Measurements from ENCODE around the gene ADGRF4.

Gene ADGRF4

GRCh38 chr6:47749757-47750156 lies 51.4 kb downstream of the ADGRF4 start:
- TF ChIP-seq EZH2 (IDR thresholded peaks at IDR 0.05; ENCODE audit: borderline replicate concordance, low read depth, low read length, severe bottlenecking): no peak
- no peak for TF ChIP-seq CTCF (IDR thresholded peaks at IDR 0.05; ENCODE audit: borderline replicate concordance, extremely low read depth, low read length, poor library complexity, severe bottlenecking)

GRCh38 chr6:47752801-47753200 lies 54.4 kb downstream of the ADGRF4 start:
- no peaks in the 10 kb centered on the region for H4K20me1 ChIP-seq (ENCODE audit: insufficient read depth, low read length)
- H3K9me3 ChIP-seq (ENCODE audit: insufficient read depth, low read length, severe bottlenecking): no peaks in the 10 kb centered on the region
- H3K27me3 ChIP-seq (ENCODE audit: insufficient read depth, low read length, poor library complexity): no peaks in the 10 kb centered on the region
- DNase-seq (no peak), ATAC-seq (ENCODE audit: insufficient read depth, low read depth) (no peak)
- no peak overlapping the region for H3K4me3 ChIP-seq (ENCODE audit: low read depth in 1 of 2, low read length in 2 of 2)
- H3K9ac ChIP-seq (ENCODE audit: low read depth, low read length): no peak overlapping the region
- no peak overlapping the region for H3K4me2 ChIP-seq (ENCODE audit: insufficient read depth, low read length)
- no peak overlapping the region for H2AFZ ChIP-seq (ENCODE audit: low read depth, low read length)
- no peak overlapping the region for H3K27ac ChIP-seq (ENCODE audit: low read length)
- no peaks in the 10 kb centered on the region for H3K79me2 ChIP-seq (ENCODE audit: insufficient read depth, low read length)
- no peaks in the 10 kb centered on the region for H3K36me3 ChIP-seq (ENCODE audit: insufficient read depth, low read length)
- TF ChIP-seq EZH2 (IDR thresholded peaks at IDR 0.05; ENCODE audit: borderline replicate concordance, low read depth, low read length, severe bottlenecking): no peak
- H3K4me1 ChIP-seq (ENCODE audit: insufficient read depth, low read length): no peaks in the 10 kb centered on the region

More at GRCh38 chr6:47749757-47750156, 51.4 kb downstream of the ADGRF4 start:
- H3K27me3 ChIP-seq (ENCODE audit: insufficient read depth, low read length, poor library complexity): no peaks in the 10 kb centered on the region
- H3K4me1 ChIP-seq (ENCODE audit: insufficient read depth, low read length): no peaks in the 10 kb centered on the region
- no peaks in the 10 kb centered on the region for H3K79me2 ChIP-seq (ENCODE audit: insufficient read depth, low read length)
- no peak overlapping the region for H3K27ac ChIP-seq (ENCODE audit: low read length)
- no peak overlapping the region for H3K4me3 ChIP-seq (ENCODE audit: low read depth in 1 of 2, low read length in 2 of 2)
- DNase-seq: no peak
- no peaks in the 10 kb centered on the region for H3K36me3 ChIP-seq (ENCODE audit: insufficient read depth, low read length)
- H2AFZ ChIP-seq (ENCODE audit: low read depth, low read length): no peak overlapping the region
- H3K9me3 ChIP-seq (ENCODE audit: insufficient read depth, low read length, severe bottlenecking): no peaks in the 10 kb centered on the region
- H3K9ac ChIP-seq (ENCODE audit: low read depth, low read length): no peak overlapping the region
- ATAC-seq (ENCODE audit: insufficient read depth, low read depth): no peak
- H3K4me2 ChIP-seq (ENCODE audit: insufficient read depth, low read length): no peak overlapping the region
- no peaks in the 10 kb centered on the region for H4K20me1 ChIP-seq (ENCODE audit: insufficient read depth, low read length)

- Histone ChIP-seq H3K36me3 (ENCODE audit: insufficient read depth, low read length) (no peaks in the 10 kb centered on the region), H3K4me1 (ENCODE audit: insufficient read depth, low read length) (no peaks in the 10 kb centered on the region), H3K9ac (ENCODE audit: low read depth, low read length) (no peak overlapping the region), H3K27ac (ENCODE audit: low read length) (no peak overlapping the region), H3K27me3 (ENCODE audit: insufficient read depth, low read length, poor library complexity) (no peaks in the 10 kb centered on the region), H3K9me3 (ENCODE audit: insufficient read depth, low read length, severe bottlenecking) (no peaks in the 10 kb centered on the region), H3K4me3 (ENCODE audit: low read depth in 1 of 2, low read length in 2 of 2) (no peak overlapping the region), H2AFZ (ENCODE audit: low read depth, low read length) (no peak overlapping the region), H3K4me2 (ENCODE audit: insufficient read depth, low read length) (no peak overlapping the region), H4K20me1 (ENCODE audit: insufficient read depth, low read length) (no peaks in the 10 kb centered on the region), H3K79me2 (ENCODE audit: insufficient read depth, low read length) (no peaks in the 10 kb centered on the region)
- TF ChIP-seq CTCF (IDR thresholded peaks at IDR 0.05; ENCODE audit: borderline replicate concordance, extremely low read depth, low read length, poor library complexity, severe bottlenecking) (no peak), EZH2 (IDR thresholded peaks at IDR 0.05; ENCODE audit: borderline replicate concordance, low read depth, low read length, severe bottlenecking) (no peak)
- no peak for ATAC-seq (ENCODE audit: insufficient read depth, low read depth)
- DNase-seq: no peak
Measured at GRCh38 chr6:47759364-47759763, 61.0 kb downstream of the ADGRF4 start.

- Histone ChIP-seq H3K9me3 (ENCODE audit: insufficient read depth, low read length, severe bottlenecking) (no peaks in the 10 kb centered on the region), H3K4me2 (ENCODE audit: insufficient read depth, low read length) (no peak overlapping the region), H3K9ac (ENCODE audit: low read depth, low read length) (no peak overlapping the region), H3K79me2 (ENCODE audit: insufficient read depth, low read length) (no peaks in the 10 kb centered on the region), H2AFZ (ENCODE audit: low read depth, low read length) (no peak overlapping the region), H3K27me3 (ENCODE audit: insufficient read depth, low read length, poor library complexity) (no peaks in the 10 kb centered on the region), H3K4me1 (ENCODE audit: insufficient read depth, low read length) (no peaks in the 10 kb centered on the region), H4K20me1 (ENCODE audit: insufficient read depth, low read length) (no peaks in the 10 kb centered on the region), H3K4me3 (ENCODE audit: low read depth in 1 of 2, low read length in 2 of 2) (no peak overlapping the region), H3K36me3 (ENCODE audit: insufficient read depth, low read length) (no peaks in the 10 kb centered on the region), H3K27ac (ENCODE audit: low read length) (no peak overlapping the region)
- DNase-seq (no peak), ATAC-seq (ENCODE audit: insufficient read depth, low read depth) (no peak)
- TF ChIP-seq CTCF (IDR thresholded peaks at IDR 0.05; ENCODE audit: borderline replicate concordance, extremely low read depth, low read length, poor library complexity, severe bottlenecking): no peak
- no peak for TF ChIP-seq EZH2 (IDR thresholded peaks at IDR 0.05; ENCODE audit: borderline replicate concordance, low read depth, low read length, severe bottlenecking)
Measured at GRCh38 chr6:47762502-47762901, 64.1 kb downstream of the ADGRF4 start.
